ENCODE results near the gene AMIGO2. TPM values are rescaled to one million over a fixed set of nuclear protein-coding genes. Genes with fewer than 3 reads are reported as not detected.

AMIGO2 gene
- total RNA-seq, 1 donor from 2014 or later, result 25.2 TPM

GRCh38 chr12:47032644-47033043 is 47.1 kb downstream of the AMIGO2 start:
- Histone ChIP-seq H3K4me1 (ENCODE audit: insufficient read depth, low read length) (peaks cover 15% of the 10 kb centered on the region), H3K36me3 (ENCODE audit: insufficient read depth, low read length) (no peaks in the 10 kb centered on the region), H2AFZ (ENCODE audit: low read depth, low read length) (peak overlapping the region; percentile 28), H3K9me3 (ENCODE audit: insufficient read depth, low read depth, low read length) (no peaks in the 10 kb centered on the region), H4K20me1 (ENCODE audit: insufficient read depth, low read length) (no peaks in the 10 kb centered on the region), H3K9ac (ENCODE audit: low read length) (no peak overlapping the region), H3K4me2 (ENCODE audit: low read length) (no peak overlapping the region), H3K27ac (ENCODE audit: low read depth, low read length) (no peak overlapping the region), H3K79me2 (ENCODE audit: insufficient read depth, low read length) (no peaks in the 10 kb centered on the region), H3K27me3 (ENCODE audit: insufficient read depth, low read length) (no peaks in the 10 kb centered on the region), H3K4me3 (ENCODE audit: insufficient read depth, low read depth, low read length) (no peak overlapping the region)
- no peak for TF ChIP-seq EZH2 (IDR thresholded peaks at IDR 0.05; ENCODE audit: insufficient read depth, low read length)
- TF ChIP-seq, protein P1, sequence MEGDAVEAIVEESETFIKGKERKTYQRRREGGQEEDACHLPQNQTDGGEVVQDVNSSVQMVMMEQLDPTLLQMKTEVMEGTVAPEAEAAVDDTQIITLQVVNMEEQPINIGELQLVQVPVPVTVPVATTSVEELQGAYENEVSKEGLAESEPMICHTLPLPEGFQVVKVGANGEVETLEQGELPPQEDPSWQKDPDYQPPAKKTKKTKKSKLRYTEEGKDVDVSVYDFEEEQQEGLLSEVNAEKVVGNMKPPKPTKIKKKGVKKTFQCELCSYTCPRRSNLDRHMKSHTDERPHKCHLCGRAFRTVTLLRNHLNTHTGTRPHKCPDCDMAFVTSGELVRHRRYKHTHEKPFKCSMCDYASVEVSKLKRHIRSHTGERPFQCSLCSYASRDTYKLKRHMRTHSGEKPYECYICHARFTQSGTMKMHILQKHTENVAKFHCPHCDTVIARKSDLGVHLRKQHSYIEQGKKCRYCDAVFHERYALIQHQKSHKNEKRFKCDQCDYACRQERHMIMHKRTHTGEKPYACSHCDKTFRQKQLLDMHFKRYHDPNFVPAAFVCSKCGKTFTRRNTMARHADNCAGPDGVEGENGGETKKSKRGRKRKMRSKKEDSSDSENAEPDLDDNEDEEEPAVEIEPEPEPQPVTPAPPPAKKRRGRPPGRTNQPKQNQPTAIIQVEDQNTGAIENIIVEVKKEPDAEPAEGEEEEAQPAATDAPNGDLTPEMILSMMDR (IDR thresholded peaks at IDR 0.05; ENCODE audit: insufficient read depth, low read depth, low read length), result peak; percentile 51
- peaks cover 21% of the 10 kb centered on the region for H3K4me1 Mint-ChIP-seq (ENCODE audit: low read depth, unreplicated experiment)
- peaks cover 4% of the 10 kb centered on the region for H3K27me3 Mint-ChIP-seq (ENCODE audit: low read depth, unreplicated experiment)
- H3K36me3 Mint-ChIP-seq (ENCODE audit: low read depth, unreplicated experiment), result no peaks in the 10 kb centered on the region
- FAIRE-seq (peak; percentile 81), DNase-seq (ENCODE audit: low read depth) (peak; percentile 54)
- H3K9me3 Mint-ChIP-seq (ENCODE audit: unreplicated experiment), result no peaks in the 10 kb centered on the region
- H3K27ac Mint-ChIP-seq (ENCODE audit: unreplicated experiment), result no peak overlapping the region
- H3K4me3 Mint-ChIP-seq (ENCODE audit: unreplicated experiment), result no peak overlapping the region

DNA sequence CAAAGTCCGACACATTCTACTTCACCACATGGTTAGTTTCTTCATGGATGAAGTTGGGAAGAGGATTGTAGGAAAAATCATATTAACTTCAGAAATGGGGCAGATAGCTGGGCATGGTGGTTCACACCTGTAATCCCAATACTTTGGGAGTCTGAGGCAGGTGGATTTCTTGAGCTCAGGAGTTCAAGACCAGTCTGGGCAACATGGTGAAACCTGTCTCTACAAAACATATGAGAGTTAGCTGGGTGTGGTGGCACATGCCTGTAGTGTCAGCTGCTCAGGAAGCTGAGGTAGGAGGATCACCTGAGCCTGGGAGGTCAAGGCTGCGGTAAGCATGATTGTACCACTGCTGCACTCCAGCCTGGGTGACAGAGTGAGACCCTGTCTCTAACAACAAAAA is 49.9 kb downstream of the AMIGO2 start:
- Histone ChIP-seq H3K79me2 (ENCODE audit: insufficient read depth, low read length) (no peaks in the 10 kb centered on the region), H3K4me1 (ENCODE audit: insufficient read depth, low read length) (peaks cover 15% of the 10 kb centered on the region), H2AFZ (ENCODE audit: low read depth, low read length) (no peak overlapping the region), H4K20me1 (ENCODE audit: insufficient read depth, low read length) (no peaks in the 10 kb centered on the region), H3K9me3 (ENCODE audit: insufficient read depth, low read depth, low read length) (no peaks in the 10 kb centered on the region), H3K4me2 (ENCODE audit: low read length) (no peak overlapping the region), H3K27ac (ENCODE audit: low read depth, low read length) (no peak overlapping the region), H3K36me3 (ENCODE audit: insufficient read depth, low read length) (no peaks in the 10 kb centered on the region), H3K27me3 (ENCODE audit: insufficient read depth, low read length) (no peaks in the 10 kb centered on the region), H3K4me3 (ENCODE audit: insufficient read depth, low read depth, low read length) (no peak overlapping the region), H3K9ac (ENCODE audit: low read length) (no peak overlapping the region)
- Mint-ChIP-seq H3K9me3 (ENCODE audit: unreplicated experiment) (no peaks in the 10 kb centered on the region), H3K4me3 (ENCODE audit: unreplicated experiment) (no peak overlapping the region), H3K4me1 (ENCODE audit: low read depth, unreplicated experiment) (peaks cover 18% of the 10 kb centered on the region), H3K27me3 (ENCODE audit: low read depth, unreplicated experiment) (peaks cover 6% of the 10 kb centered on the region), H3K36me3 (ENCODE audit: low read depth, unreplicated experiment) (no peaks in the 10 kb centered on the region), H3K27ac (ENCODE audit: unreplicated experiment) (no peak overlapping the region)
- no peak for FAIRE-seq
- no peak for TF ChIP-seq EZH2 (IDR thresholded peaks at IDR 0.05; ENCODE audit: insufficient read depth, low read length)
- TF ChIP-seq, protein P1 (IDR thresholded peaks at IDR 0.05; ENCODE audit: insufficient read depth, low read depth, low read length), result no peak
- no peak for DNase-seq (ENCODE audit: low read depth)

- Histone ChIP-seq H3K27me3 (ENCODE audit: insufficient read depth, low read length) (no peaks in the 10 kb centered on the region), H3K9ac (ENCODE audit: low read length) (no peak overlapping the region), H3K4me2 (ENCODE audit: low read length) (no peak overlapping the region), H3K4me1 (ENCODE audit: insufficient read depth, low read length) (peaks cover 7% of the 10 kb centered on the region), H3K79me2 (ENCODE audit: insufficient read depth, low read length) (no peaks in the 10 kb centered on the region), H2AFZ (ENCODE audit: low read depth, low read length) (no peak overlapping the region), H3K36me3 (ENCODE audit: insufficient read depth, low read length) (no peaks in the 10 kb centered on the region), H3K27ac (ENCODE audit: low read depth, low read length) (no peak overlapping the region), H3K4me3 (ENCODE audit: insufficient read depth, low read depth, low read length) (no peak overlapping the region), H3K9me3 (ENCODE audit: insufficient read depth, low read depth, low read length) (no peaks in the 10 kb centered on the region), H4K20me1 (ENCODE audit: insufficient read depth, low read length) (no peaks in the 10 kb centered on the region)
- no peaks in the 10 kb centered on the region for H3K36me3 Mint-ChIP-seq (ENCODE audit: low read depth, unreplicated experiment)
- DNase-seq (ENCODE audit: low read depth) (no peak), FAIRE-seq (no peak)
- H3K4me1 Mint-ChIP-seq (ENCODE audit: low read depth, unreplicated experiment), result peaks cover 14% of the 10 kb centered on the region
- no peak overlapping the region for H3K27ac Mint-ChIP-seq (ENCODE audit: unreplicated experiment)
- TF ChIP-seq EZH2 (IDR thresholded peaks at IDR 0.05; ENCODE audit: insufficient read depth, low read length), result no peak
- TF ChIP-seq, protein P1 (IDR thresholded peaks at IDR 0.05; ENCODE audit: insufficient read depth, low read depth, low read length), result no peak
- H3K27me3 Mint-ChIP-seq (ENCODE audit: low read depth, unreplicated experiment), result peaks cover 6% of the 10 kb centered on the region
- H3K9me3 Mint-ChIP-seq (ENCODE audit: unreplicated experiment), result no peaks in the 10 kb centered on the region
- no peak overlapping the region for H3K4me3 Mint-ChIP-seq (ENCODE audit: unreplicated experiment)
Measured at GRCh38 chr12:47028981-47029708, 50.6 kb downstream of the AMIGO2 start.
